Measurements from ENCODE around the gene CCDC61.

- TF ChIP-seq POLR2A (IDR thresholded peaks at IDR 0.05; ENCODE audit: low read length), result no peak
- TF ChIP-seq GATA1 (IDR thresholded peaks at IDR 0.05; ENCODE audit: low read depth, low read length), result no peak
Measured at GRCh38 chr19:46025835-46026234, 30.6 kb downstream of the CCDC61 start.
